ENCODE measurements around the gene RHEBL1. TPM values are rescaled to one million over a fixed set of nuclear protein-coding genes. Genes with fewer than 3 reads are reported as not detected.

Gene RHEBL1
- total RNA-seq, 1 donor from 2014 or later = 0.95 TPM

DNA sequence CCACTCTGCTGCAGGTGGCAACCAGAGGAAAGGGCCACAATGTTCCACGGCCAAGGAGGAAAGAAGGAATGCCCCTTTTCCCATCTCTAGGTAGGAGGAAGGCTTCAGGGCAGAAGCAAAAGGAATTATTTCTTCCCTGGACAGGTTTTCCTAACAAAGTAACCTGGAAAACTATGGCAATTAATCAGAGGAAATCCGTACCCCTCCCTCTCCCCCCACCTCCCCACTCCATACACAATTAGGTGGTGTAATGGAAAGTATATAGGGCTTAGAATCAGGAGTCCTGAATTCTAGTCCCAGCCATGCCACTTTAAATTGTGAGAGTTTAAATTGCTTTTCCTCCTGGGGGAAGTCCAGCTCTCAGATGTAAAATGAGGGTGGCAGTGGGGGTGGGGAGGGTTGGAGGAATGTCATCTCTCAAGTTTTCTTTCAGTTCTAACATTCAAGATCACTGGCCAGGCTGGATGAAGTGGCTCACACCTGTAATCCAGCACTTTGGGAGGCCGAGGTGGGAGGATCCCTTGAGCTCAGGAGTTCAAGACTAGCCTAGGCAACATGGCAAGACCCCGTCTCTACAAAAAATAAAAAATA lies 23.1 kb upstream of the RHEBL1 start:
- H3K4me3 Mint-ChIP-seq (ENCODE audit: unreplicated experiment) = no peak overlapping the region
- peaks cover 28% of the 10 kb centered on the region for H3K27me3 Mint-ChIP-seq (ENCODE audit: low read depth)

DNA sequence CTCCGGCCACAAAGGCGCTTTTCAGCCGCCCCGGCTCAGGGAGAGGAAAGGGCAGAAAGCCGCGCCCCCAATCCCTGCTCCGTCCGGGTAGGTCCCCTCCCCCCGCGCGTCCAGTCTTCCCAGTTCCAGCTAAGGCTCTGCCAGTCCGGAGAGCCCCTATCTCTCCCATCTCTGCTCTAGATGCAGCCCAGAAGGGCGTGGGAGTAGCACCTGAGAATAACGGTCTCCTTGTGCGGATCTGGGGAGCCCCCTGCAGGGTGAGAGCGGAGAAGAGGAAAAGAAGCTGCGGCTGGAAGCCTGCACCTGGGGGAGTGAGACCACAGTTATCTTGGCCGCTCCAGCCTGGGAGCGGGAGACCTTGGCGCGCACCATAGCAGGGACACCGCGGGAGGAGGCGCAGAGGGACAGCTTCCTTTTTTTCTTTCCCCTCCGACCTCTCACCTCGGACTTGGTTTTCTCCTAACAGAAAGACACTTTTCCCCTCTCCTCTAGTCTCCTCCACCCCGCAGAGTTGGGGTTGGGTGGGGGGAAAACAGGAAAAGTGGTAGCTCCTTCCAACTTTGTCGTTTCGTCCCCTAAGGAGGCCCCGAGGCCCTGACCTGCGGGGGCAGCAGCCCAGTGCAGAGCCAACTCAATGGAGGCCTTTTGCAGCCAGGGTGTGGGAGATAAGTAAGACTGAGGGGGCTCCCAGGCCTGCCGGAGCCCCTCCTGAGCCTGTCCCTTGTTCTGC lies 22.5 kb upstream of the RHEBL1 start:
- H3K4me3 Mint-ChIP-seq (ENCODE audit: unreplicated experiment) = peak overlapping the region; percentile 45

More for the DNA sequence above, 23.1 kb upstream of the RHEBL1 start:
- H3K36me3 Mint-ChIP-seq (ENCODE audit: low read depth) = peaks cover 8% of the 10 kb centered on the region
- TF ChIP-seq, protein P1, sequence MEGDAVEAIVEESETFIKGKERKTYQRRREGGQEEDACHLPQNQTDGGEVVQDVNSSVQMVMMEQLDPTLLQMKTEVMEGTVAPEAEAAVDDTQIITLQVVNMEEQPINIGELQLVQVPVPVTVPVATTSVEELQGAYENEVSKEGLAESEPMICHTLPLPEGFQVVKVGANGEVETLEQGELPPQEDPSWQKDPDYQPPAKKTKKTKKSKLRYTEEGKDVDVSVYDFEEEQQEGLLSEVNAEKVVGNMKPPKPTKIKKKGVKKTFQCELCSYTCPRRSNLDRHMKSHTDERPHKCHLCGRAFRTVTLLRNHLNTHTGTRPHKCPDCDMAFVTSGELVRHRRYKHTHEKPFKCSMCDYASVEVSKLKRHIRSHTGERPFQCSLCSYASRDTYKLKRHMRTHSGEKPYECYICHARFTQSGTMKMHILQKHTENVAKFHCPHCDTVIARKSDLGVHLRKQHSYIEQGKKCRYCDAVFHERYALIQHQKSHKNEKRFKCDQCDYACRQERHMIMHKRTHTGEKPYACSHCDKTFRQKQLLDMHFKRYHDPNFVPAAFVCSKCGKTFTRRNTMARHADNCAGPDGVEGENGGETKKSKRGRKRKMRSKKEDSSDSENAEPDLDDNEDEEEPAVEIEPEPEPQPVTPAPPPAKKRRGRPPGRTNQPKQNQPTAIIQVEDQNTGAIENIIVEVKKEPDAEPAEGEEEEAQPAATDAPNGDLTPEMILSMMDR (IDR thresholded peaks at IDR 0.05) = no peak
- no peak overlapping the region for H3K27ac Mint-ChIP-seq (ENCODE audit: unreplicated experiment)
- peak; percentile 11 for DNase-seq (ENCODE audit: low spot score)
- peaks cover 34% of the 10 kb centered on the region for H3K4me1 Mint-ChIP-seq (ENCODE audit: low read depth)
- H3K9me3 Mint-ChIP-seq (ENCODE audit: low read depth) = no peaks in the 10 kb centered on the region

DNA sequence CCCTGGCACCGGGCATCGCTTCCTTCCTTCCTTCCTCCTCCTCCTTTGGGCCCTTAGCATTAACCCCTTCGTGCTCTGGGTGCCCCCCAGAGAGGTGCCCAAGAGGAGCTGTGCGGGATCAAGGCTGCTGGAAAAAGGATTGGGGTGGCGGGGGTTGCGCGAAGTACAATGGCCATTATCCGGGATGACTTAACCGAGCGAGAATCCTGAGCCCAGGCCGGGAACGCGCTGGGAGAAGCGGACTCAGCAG lies 22.0 kb upstream of the RHEBL1 start:
- Mint-ChIP-seq H3K9me3 (ENCODE audit: low read depth) (no peaks in the 10 kb centered on the region), H3K27me3 (ENCODE audit: low read depth) (peaks cover 28% of the 10 kb centered on the region), H3K27ac (ENCODE audit: unreplicated experiment) (no peak overlapping the region), H3K4me1 (ENCODE audit: low read depth) (peaks cover 35% of the 10 kb centered on the region), H3K36me3 (ENCODE audit: low read depth) (peaks cover 3% of the 10 kb centered on the region), H3K4me3 (ENCODE audit: unreplicated experiment) (no peak overlapping the region)
- no peak for DNase-seq (ENCODE audit: low spot score)
- TF ChIP-seq, protein P1 (IDR thresholded peaks at IDR 0.05) = no peak

More for the DNA sequence above, 22.5 kb upstream of the RHEBL1 start:
- Mint-ChIP-seq H3K27me3 (ENCODE audit: low read depth) (peaks cover 28% of the 10 kb centered on the region), H3K4me1 (ENCODE audit: low read depth) (peaks cover 35% of the 10 kb centered on the region), H3K27ac (ENCODE audit: unreplicated experiment) (no peak overlapping the region), H3K9me3 (ENCODE audit: low read depth) (no peaks in the 10 kb centered on the region), H3K36me3 (ENCODE audit: low read depth) (peaks cover 3% of the 10 kb centered on the region)
- peak; percentile 83 for DNase-seq (ENCODE audit: low spot score)
- TF ChIP-seq, protein P1 (IDR thresholded peaks at IDR 0.05) = peak; percentile 74

DNA sequence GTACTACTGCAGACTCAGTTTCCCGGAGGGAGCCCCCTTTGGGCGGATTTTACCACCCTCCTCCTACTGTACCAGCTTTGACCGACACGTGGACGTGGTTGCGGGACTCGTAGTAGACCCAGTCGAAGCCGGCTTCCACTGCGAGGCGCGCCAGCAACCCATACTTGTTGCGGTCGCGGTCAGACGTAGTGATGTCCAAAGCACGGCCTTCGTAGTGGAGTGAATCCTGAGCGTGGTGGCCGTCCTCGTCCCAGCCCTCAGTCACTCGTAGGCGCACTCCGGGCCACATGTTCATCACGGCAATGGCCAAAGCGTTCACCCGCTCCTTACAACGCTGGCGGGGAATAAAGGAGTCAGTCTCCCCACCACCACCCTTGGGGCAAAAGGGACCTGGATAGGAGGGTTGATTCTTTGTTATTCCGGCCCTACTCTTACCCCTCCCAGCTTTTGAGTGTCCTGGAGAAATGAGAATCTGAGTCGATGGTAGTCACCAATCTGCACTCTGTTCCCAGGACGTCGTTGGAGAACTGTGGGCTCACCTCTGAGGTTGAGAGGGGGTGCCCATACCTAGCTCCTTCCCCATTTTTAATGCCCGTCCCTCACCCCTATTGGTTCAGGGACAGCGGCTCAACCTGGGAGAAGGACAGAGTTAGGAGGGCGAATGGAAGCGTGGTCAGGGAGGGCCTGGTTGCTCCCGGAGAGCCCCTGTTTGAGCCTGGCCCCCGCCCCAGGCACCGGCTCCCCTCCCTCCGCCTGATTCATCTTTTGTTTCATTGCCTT lies 21.5 kb upstream of the RHEBL1 start:
- DNase-seq (ENCODE audit: low spot score) = peak; percentile 44
- TF ChIP-seq, protein P1 (IDR thresholded peaks at IDR 0.05) = no peak
- no peak overlapping the region for H3K27ac Mint-ChIP-seq (ENCODE audit: unreplicated experiment)
- H3K9me3 Mint-ChIP-seq (ENCODE audit: low read depth) = no peaks in the 10 kb centered on the region
- peaks cover 35% of the 10 kb centered on the region for H3K4me1 Mint-ChIP-seq (ENCODE audit: low read depth)
- peaks cover 28% of the 10 kb centered on the region for H3K27me3 Mint-ChIP-seq (ENCODE audit: low read depth)
- no peak overlapping the region for H3K4me3 Mint-ChIP-seq (ENCODE audit: unreplicated experiment)
- peaks cover 3% of the 10 kb centered on the region for H3K36me3 Mint-ChIP-seq (ENCODE audit: low read depth)

Measured in chondrocyte (in vitro differentiated cells).